Measurements from ENCODE around the gene MPV17L. TPM values are rescaled to one million over a fixed set of nuclear protein-coding genes. Genes with fewer than 3 reads are reported as not detected.
"Not testable (repeated sequence)": the region's sequence is repeated elsewhere in the genome, so short reads cannot be mapped to it uniquely, and the experiment has no call there.

Gene MPV17L
- total and polyA plus RNA-seq, 8 donors, result 1.4 to 7.0 (median 5.5) TPM

GRCh38 chr16:15450624-15451023, 55.1 kb downstream of the MPV17L start:
- no peaks in the 10 kb centered on the region for H3K36me3 ChIP-seq
- DNase-seq (no peak), ATAC-seq (no peak)
- intact Hi-C loops (cut with DNase I), result no loop called here
- peaks cover 0 to 2% of the 10 kb centered on the region in 2 donors for H3K9me3 ChIP-seq
- no peaks in the 10 kb centered on the region for H3K27me3 ChIP-seq
- no peak overlapping the region for H3K27ac ChIP-seq
- TF ChIP-seq CTCF (IDR thresholded peaks at IDR 0.05), result no peak
- no peak overlapping the region for H3K4me3 ChIP-seq
- no peaks in the 10 kb centered on the region for H3K4me1 ChIP-seq

- Histone ChIP-seq H3K27me3 (no peaks in the 10 kb centered on the region), H3K4me3 (no peak overlapping the region), H3K36me3 (no peaks in the 10 kb centered on the region), H3K9me3 (no peaks in the 10 kb centered on the region), H3K27ac (no peak overlapping the region), H3K4me1 (no peaks in the 10 kb centered on the region)
- intact Hi-C loops (cut with DNase I), result no loop called here
- ATAC-seq, result no peak
- no peak for DNase-seq
- TF ChIP-seq CTCF (IDR thresholded peaks at IDR 0.05), result no peak
Measured at GRCh38 chr16:15451098-15451731, 55.7 kb downstream of the MPV17L start.

DNA sequence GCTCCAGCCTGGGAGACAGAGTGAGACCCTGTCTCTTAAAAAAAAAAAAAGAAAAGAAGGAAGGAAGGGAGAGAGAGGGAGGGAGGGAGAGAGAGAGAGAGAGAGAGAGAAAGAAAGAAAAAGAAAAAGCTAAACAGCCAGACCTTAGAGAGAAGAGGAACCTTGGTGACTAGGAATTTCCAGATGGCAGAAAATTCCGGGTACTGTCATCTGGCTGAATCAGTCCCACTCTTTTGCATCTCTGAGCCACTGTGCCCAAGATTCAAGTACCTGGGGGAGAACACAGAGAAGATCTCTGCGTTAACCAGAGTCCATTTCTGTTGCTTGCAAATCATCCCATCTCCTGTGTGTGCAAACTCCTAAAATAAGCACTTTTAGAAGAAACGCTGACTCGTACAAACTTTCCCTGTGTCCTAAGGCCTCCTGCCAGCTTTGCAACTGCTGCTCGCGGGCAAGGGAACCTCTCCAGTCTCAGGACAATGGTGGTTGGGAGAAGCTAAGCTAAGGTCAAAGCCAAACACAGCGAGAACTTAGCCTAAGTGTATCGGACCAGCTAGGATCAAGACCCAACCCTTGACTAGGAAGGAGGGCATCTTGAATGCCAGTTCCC, 56.8 kb downstream of the MPV17L start:
- Histone ChIP-seq H3K27ac (no peak overlapping the region), H3K27me3 (no peaks in the 10 kb centered on the region), H3K4me1 (no peaks in the 10 kb centered on the region), H3K36me3 (no peaks in the 10 kb centered on the region), H3K4me3 (no peak overlapping the region), H3K9me3 (no peaks in the 10 kb centered on the region)
- peak in 1 of 4 donors; percentile 21 for DNase-seq
- ATAC-seq, result no peak
- intact Hi-C loops (cut with DNase I), result no loop called here
- TF ChIP-seq CTCF (IDR thresholded peaks at IDR 0.05), result no peak

GRCh38 chr16:15453296-15453695, 57.7 kb downstream of the MPV17L start:
- H3K27me3 ChIP-seq; ATAC-seq; H3K36me3 ChIP-seq; intact Hi-C loops (cut with DNase I); H3K4me1 ChIP-seq; H3K9me3 ChIP-seq; DNase-seq; H3K27ac ChIP-seq; H3K4me3 ChIP-seq: not testable (repeated sequence)

DNA sequence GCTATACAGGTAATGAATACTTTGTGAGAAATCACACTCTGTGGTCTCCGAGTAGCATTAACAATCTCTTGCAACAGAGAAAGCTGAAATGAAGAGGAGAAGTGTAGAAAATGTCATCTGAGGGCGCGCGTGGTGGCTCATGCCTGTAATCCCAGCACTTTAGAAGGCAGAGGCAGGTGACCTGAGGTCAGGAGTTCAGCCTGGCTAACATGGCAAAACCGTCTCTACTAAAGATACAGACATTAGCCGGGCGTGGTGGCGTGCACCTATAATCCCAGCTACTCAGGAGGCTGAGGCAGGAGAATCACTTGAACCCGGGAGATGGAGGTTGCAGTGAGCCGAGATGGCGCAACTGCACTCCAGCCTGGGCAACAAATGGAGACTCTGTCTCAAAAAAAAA, 59.4 kb downstream of the MPV17L start:
- DNase-seq; H3K27ac ChIP-seq; H3K9me3 ChIP-seq; H3K4me1 ChIP-seq; intact Hi-C loops (cut with DNase I); H3K36me3 ChIP-seq; H3K27me3 ChIP-seq; H3K4me3 ChIP-seq; ATAC-seq: not testable (repeated sequence)

DNA sequence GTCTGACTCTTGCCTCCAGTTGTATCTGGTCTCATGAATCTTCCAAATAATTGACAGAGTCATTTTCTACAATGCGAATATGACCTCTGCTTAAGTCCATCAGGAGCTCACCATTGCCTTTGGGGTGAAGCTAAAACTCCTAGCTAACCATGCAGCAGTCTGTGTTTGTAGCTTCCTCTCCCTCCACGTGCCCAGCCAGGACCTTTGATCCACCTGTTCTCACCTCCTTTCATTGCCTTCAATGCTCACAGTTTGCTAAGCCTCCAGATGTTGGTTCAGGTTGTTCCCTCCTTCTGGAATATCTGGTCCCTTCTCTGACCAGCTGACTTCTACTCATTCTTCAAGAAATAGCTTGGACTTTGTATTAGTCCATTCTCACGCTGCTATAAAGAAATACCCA, 61.8 kb downstream of the MPV17L start:
- DNase-seq (no peak), ATAC-seq (no peak)
- Histone ChIP-seq H3K27ac (no peak overlapping the region), H3K27me3 (no peaks in the 10 kb centered on the region), H3K36me3 (no peaks in the 10 kb centered on the region), H3K4me3 (no peak overlapping the region), H3K4me1 (no peaks in the 10 kb centered on the region), H3K9me3 (no peaks in the 10 kb centered on the region)
- intact Hi-C loops (cut with DNase I), result no loop called here
- no peak for TF ChIP-seq CTCF (IDR thresholded peaks at IDR 0.05)
